Smooth muscle cell (in vitro differentiated cells): ENCODE measurements around the gene CARNS1. TPM values are rescaled to one million over a fixed set of nuclear protein-coding genes. Genes with fewer than 3 reads are reported as not detected.

ENCODE experiments used
- polyA plus RNA-seq: library from polyadenylated mRNA; unstranded; fragments of >200 nt; fragmentation: Nextera tagmentation; extraction: Ambion mirVana; gene quantifications from 2 replicates; pipeline ENCODE4 v1.2.1, GENCODE V29; 2016
- small RNA-seq: library from RNA; depleted of rRNA; stranded (forward); fragments of <200 nt; gene quantifications from one replicate; pipeline ENCODE3, GENCODE V24; 2014
- total RNA-seq: library from RNA; depleted of rRNA; stranded (reverse); fragments of >200 nt; gene quantifications from 2 replicates; pipeline ENCODE4 v1.2.3, GENCODE V29; 2014

CARNS1 gene
- total and polyA plus RNA-seq, 2 experiments from 2014 or later: 0.36 to 1.7 TPM

Small RNA genes lying within 50 kb of the gene (small RNA-seq; reads per million reads assigned to genes)
- gene RNU6-1238P: not detected

Other genes with a start within 250 kb of the CARNS1 start
- 18.5 and 22.2 TPM in 2 replicates for gene GRK2, start 149.2 kb upstream of the CARNS1 start, total RNA-seq
- gene GRK2, start 149.2 kb upstream of the CARNS1 start, polyA plus RNA-seq: 38.9 and 42.5 TPM in 2 replicates
- 29.3 and 34.7 TPM in 2 replicates for gene ANKRD13D, start 126.4 kb upstream of the CARNS1 start, total RNA-seq
- 52.0 and 63.2 TPM in 2 replicates for gene ANKRD13D, start 126.4 kb upstream of the CARNS1 start, polyA plus RNA-seq
- gene SSH3, start 112.1 kb upstream of the CARNS1 start, total RNA-seq: 14.9 and 23.9 TPM in 2 replicates
- gene SSH3, start 112.1 kb upstream of the CARNS1 start, polyA plus RNA-seq: 29.3 and 47.5 TPM in 2 replicates
- gene POLD4, start 62.1 kb upstream of the CARNS1 start, total RNA-seq: 61.4 and 78.0 TPM in 2 replicates
- gene POLD4, start 62.1 kb upstream of the CARNS1 start, polyA plus RNA-seq: 113 and 133 TPM in 2 replicates
- 7.3 and 12.2 TPM in 2 replicates for gene CLCF1, start 42.1 kb upstream of the CARNS1 start, total RNA-seq
- 4.6 and 6.2 TPM in 2 replicates for gene CLCF1, start 42.1 kb upstream of the CARNS1 start, polyA plus RNA-seq
- gene RAD9A, start 23.7 kb upstream of the CARNS1 start, total RNA-seq: 17.3 and 19.5 TPM in 2 replicates
- gene RAD9A, start 23.7 kb upstream of the CARNS1 start, polyA plus RNA-seq: 20.3 and 21.4 TPM in 2 replicates
- 99.3 and 123 TPM in 2 replicates for gene PPP1CA, start 13.8 kb upstream of the CARNS1 start, total RNA-seq
- 210 and 220 TPM in 2 replicates for gene PPP1CA, start 13.8 kb upstream of the CARNS1 start, polyA plus RNA-seq
- gene TBC1D10C, start 11.6 kb upstream of the CARNS1 start, total RNA-seq: not detected in 2 replicates
- 0.32 TPM in 1 of 2 replicates, not detected in the other for gene TBC1D10C, start 11.6 kb upstream of the CARNS1 start, polyA plus RNA-seq
- gene RPS6KB2, start 12.8 kb downstream of the CARNS1 start, total RNA-seq: 66.5 and 86.9 TPM in 2 replicates
- gene RPS6KB2, start 12.8 kb downstream of the CARNS1 start, polyA plus RNA-seq: 102 and 107 TPM in 2 replicates
- 2.5 TPM in 1 of 2 replicates, not detected in the other for gene PTPRCAP, start 22.0 kb downstream of the CARNS1 start, total RNA-seq
- gene PTPRCAP, start 22.0 kb downstream of the CARNS1 start, polyA plus RNA-seq: 1.1 TPM in 2 replicates
- 38.9 and 43.8 TPM in 2 replicates for gene CORO1B, start 27.8 kb downstream of the CARNS1 start, total RNA-seq
- gene CORO1B, start 27.8 kb downstream of the CARNS1 start, polyA plus RNA-seq: 84.6 and 85.8 TPM in 2 replicates
- gene GPR152, start 37.1 kb downstream of the CARNS1 start, total RNA-seq: not detected in 2 replicates
- 0.27 and 0.71 TPM in 2 replicates for gene GPR152, start 37.1 kb downstream of the CARNS1 start, polyA plus RNA-seq
- not detected in 2 replicates for gene CABP4, start 39.7 kb downstream of the CARNS1 start, total RNA-seq
- gene CABP4, start 39.7 kb downstream of the CARNS1 start, polyA plus RNA-seq: 2.1 TPM in 1 of 2 replicates, not detected in the other
- gene TMEM134, start 53.6 kb downstream of the CARNS1 start, total RNA-seq: 88.3 and 135 TPM in 2 replicates
- 114 and 149 TPM in 2 replicates for gene TMEM134, start 53.6 kb downstream of the CARNS1 start, polyA plus RNA-seq
- 35.3 and 36.8 TPM in 2 replicates for gene AIP, start 67.3 kb downstream of the CARNS1 start, total RNA-seq
- gene AIP, start 67.3 kb downstream of the CARNS1 start, polyA plus RNA-seq: 57.8 and 61.5 TPM in 2 replicates
- gene PITPNM1, start 89.7 kb downstream of the CARNS1 start, total RNA-seq: 27.6 and 28.9 TPM in 2 replicates
- gene PITPNM1, start 89.7 kb downstream of the CARNS1 start, polyA plus RNA-seq: 35.0 and 48.2 TPM in 2 replicates
- gene CDK2AP2, start 92.5 kb downstream of the CARNS1 start, total RNA-seq: 27.0 and 34.0 TPM in 2 replicates
- gene CDK2AP2, start 92.5 kb downstream of the CARNS1 start, polyA plus RNA-seq: 94.2 and 101 TPM in 2 replicates
- gene CABP2, start 107.8 kb downstream of the CARNS1 start, total RNA-seq: not detected in 2 replicates
- gene CABP2, start 107.8 kb downstream of the CARNS1 start, polyA plus RNA-seq: not detected in 2 replicates
- 739 and 874 TPM in 2 replicates for gene GSTP1, start 168.1 kb downstream of the CARNS1 start, total RNA-seq
- gene GSTP1, start 168.1 kb downstream of the CARNS1 start, polyA plus RNA-seq: 1,489 and 1,525 TPM in 2 replicates
- gene NDUFV1, start 191.3 kb downstream of the CARNS1 start, total RNA-seq: 110 and 111 TPM in 2 replicates
- gene NDUFV1, start 191.3 kb downstream of the CARNS1 start, polyA plus RNA-seq: 201 and 207 TPM in 2 replicates
- 0.67 and 9.2 TPM in 2 replicates for gene NUDT8, start 214.3 kb downstream of the CARNS1 start, total RNA-seq
- gene NUDT8, start 214.3 kb downstream of the CARNS1 start, polyA plus RNA-seq: 15.6 and 17.6 TPM in 2 replicates
- not detected in 2 replicates for gene TBX10, start 224.1 kb downstream of the CARNS1 start, total RNA-seq
- not detected in 2 replicates for gene TBX10, start 224.1 kb downstream of the CARNS1 start, polyA plus RNA-seq
- gene ACY3, start 235.1 kb downstream of the CARNS1 start, total RNA-seq: not detected in 2 replicates
- not detected in 2 replicates for gene ACY3, start 235.1 kb downstream of the CARNS1 start, polyA plus RNA-seq